ENCODE measurements around the gene TRERF1. TPM values are rescaled to one million over a fixed set of nuclear protein-coding genes. Genes with fewer than 3 reads are reported as not detected.

TRERF1 gene
- total RNA-seq, 1 donor from 2014 or later = 6.2 TPM

DNA sequence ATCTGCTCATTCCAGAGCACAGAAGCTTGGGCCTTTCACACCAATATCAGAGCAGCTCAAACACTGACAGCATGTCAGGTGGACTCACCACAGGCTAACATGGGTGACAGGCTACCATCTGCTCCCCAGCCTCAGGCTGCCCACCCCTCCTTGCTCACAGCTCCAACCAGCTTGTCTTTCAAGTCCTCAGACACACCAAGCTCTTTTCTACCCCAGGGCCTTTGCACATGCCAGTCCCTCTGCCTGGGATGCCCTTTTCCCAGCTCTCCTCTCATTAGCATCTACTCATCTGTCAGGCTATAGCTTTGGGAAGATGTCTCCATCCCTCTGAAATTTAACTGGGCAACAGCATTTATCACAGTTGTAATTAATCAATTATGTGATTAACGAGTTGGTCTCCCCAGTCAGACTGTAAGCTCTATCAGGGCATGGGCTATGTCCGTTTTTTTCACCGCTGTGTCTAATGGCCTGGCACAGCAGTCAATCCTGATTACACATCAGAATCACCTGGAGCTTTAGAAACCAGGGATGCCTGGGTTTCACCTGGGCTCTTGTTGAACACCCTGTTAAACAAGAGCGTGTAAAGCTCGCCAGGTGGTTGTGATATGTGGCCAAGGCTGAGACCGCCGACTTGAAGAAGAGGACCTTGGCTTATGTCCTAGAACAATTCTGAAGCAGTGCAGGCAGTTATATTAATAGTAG is 145.1 kb downstream of the TRERF1 start:
- DNase-seq = no peak

DNA sequence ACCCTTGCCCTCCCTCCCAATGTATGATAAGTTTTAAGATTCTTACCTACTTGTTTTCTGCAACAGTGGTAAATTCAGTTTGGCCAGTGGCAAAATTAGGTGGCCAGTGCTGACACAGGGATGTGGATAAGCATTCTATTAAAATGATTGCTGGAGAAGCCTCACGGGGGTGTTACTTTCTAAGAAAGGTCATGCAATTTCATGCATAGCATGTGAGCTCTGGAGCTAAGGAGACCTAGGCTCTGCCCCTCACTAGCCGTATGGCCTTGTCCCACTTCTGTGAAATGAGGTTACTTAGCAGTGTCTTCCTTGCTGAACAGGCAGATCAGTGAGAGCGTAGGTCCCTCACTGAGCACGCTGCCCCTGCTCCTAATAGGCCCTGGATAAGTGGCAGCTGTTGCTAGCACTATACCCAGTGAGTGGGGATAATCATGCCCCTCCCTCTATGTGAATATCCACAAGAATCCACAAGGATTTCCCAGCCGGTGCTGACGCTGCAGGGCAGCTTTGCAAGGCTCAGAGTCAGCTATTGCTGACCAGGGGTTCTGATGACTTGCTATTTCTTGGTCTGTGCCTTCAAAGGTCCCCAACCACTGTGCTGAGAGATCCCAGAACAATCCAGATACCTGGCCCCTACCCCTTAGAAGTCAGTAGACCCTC is 147.5 kb downstream of the TRERF1 start:
- no peak for DNase-seq

DNA sequence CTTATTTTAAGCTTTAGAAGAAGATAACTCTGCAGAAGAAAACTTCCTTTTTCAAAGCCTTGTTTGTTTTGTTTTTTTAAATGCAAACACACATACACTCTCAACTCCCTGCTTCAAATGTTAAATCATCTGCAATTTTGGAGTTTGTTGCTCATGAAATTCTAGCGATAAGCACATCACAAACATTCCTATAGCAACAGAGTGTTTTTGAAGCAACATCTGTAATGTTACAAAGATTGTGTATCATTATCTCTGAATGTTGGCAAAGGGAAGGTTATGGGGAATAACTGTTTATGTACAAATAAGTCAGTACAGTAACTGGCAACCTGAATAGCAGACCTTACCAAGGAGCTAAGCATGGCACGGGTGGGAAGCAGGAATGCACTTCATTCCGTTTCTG is 149.3 kb downstream of the TRERF1 start:
- DNase-seq = peak; percentile 54

DNA sequence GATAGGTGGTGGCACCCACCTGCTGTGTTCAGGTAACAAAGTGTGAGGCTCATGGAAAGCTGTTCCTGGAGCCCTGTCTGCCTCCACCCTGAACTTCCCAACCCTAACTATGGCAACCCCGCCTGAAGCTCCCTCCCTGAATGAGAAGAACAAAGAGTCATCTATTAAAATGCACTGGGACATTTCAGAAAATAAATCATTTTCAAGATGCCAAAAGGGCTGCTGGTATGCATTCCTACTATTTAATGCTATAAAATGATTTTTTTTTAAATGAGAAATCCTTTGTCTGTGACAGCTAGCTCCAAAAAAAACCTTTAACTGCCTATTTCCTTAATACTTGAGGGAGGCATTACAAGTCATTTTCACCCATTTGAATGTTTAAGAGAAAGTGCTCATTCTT is 149.7 kb downstream of the TRERF1 start:
- no peak for DNase-seq

DNA sequence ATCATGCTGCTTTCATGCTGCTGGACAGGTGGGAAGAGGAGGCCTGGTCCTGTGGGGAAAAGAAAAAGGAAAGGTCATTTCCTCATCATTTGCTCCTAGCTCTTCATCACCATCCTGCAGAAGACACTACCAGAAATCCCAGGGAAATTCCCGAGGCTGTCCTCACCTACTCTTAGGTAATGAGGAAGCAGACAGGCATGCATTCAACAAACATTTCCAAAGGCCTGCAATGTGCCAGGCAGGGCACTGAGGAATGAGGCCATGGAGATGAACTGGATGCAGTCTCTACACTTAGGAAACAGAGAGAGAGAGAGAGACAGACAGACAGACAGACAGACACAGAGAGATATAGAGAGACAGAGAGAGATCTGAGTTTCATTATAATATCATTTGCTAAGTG is 151.0 kb downstream of the TRERF1 start:
- DNase-seq = no peak

DNA sequence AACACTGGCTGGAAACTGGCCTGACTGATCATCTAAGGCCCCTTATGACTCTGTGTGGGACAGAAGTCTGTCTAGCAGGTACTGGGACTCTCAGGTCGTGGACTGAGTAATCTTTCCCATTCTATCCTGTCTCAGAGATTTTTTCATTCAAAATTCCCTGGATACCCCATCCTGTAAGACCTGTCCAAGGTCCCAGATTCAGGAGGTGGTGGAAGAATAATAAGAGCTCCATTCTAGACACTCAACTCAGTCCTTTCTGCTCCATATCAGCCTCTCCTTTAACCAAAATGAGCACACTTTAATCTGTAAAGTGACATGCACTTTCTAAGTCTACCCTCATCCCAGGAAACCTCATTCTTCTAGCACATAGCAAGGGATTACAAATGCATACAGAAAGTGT is 151.5 kb downstream of the TRERF1 start:
- DNase-seq = no peak

DNA sequence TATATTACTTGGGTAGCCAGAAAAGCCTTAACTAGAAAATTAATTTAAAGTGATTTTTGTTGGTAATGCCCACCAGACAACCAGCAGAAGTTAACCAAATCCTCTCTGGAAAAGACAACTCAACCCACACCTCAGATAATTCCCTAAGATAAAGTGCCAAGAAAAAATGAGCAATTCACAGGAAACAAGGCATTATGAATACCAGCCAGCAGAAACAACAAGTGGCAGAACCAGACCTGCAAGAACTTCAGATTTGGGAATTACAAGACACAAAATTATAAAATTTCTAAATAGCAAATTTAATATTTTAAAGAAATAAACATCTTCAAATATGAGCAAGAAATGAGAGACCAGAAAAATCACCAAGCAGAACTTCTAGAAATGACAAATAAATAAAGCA is 154.1 kb downstream of the TRERF1 start:
- no peak for DNase-seq

DNA sequence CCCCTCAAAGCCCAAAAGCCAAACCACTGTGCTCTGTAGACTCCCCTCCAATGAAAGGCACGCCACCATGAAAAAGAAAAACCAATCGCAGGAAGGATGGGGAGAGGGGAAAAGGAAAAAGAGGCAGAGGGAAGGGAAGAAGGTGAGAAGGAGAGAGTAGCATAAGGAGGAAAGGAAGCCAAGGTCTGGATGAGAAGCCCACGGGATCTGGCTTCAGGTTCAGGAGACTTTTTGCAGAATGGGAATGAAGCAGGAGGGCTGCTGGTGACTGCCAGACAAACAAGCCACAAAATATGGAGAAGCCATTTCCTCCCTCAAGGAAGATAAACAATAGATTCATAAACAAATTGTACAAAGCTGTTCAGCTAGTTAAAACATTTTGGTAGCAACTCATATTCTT is 155.1 kb downstream of the TRERF1 start:
- DNase-seq = no peak

DNA sequence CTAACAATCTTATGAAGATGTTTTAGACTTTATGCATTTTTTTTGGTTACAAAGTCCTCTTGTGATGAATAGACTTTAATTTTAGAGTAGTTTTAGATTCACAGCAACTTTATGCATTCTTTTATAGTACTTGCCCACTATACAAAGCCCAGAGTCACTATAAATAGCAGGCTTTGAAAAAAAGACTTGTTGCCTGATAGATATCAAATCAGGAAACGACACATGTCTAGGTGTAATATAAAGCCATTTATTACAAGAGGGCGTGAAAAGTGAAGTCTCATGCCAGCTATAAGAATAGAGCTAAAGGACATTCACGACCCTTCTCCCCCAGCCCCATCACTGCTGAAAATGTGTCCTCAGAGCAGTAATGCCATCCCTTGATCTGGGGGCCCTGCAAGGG is 156.0 kb downstream of the TRERF1 start:
- DNase-seq = no peak

DNA sequence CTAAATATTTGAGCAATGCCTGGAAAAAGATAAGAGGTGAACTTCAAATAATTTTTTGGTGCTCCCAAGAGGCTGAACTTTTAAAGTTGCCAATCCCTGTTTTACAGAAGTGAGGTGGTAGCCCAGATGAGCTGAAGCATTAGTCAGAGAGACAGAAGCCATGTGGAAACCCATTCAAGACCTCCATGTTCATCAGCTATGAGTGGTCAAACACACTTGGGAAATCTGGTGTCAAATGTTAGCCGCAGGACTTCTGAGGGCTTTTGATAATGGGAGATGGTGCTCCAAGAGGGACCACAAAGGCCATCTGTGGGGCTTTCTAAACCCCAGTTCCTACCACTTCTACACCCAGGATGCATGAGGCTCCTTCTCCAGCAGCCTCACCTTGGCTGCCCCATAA is 156.5 kb downstream of the TRERF1 start:
- DNase-seq = no peak

DNA sequence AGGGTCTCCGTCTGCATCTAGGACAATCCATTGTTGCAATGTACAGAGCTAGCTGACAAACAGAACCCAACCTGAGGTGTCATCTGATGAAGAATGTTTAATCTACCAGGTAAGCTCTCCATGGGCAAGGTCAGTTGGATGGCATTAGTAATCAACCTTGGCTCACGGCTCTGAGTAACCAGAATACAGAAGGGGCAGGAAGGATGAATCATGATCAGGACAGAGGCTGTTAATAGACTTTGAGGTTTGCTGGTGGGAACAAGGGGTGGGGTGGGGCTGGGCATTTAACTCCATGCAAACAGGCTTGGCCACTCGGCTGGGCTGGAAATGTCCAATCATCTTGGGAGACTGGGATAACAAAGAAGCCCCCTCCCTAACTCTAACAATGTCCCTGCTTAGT is 157.0 kb downstream of the TRERF1 start:
- no peak for DNase-seq

DNA sequence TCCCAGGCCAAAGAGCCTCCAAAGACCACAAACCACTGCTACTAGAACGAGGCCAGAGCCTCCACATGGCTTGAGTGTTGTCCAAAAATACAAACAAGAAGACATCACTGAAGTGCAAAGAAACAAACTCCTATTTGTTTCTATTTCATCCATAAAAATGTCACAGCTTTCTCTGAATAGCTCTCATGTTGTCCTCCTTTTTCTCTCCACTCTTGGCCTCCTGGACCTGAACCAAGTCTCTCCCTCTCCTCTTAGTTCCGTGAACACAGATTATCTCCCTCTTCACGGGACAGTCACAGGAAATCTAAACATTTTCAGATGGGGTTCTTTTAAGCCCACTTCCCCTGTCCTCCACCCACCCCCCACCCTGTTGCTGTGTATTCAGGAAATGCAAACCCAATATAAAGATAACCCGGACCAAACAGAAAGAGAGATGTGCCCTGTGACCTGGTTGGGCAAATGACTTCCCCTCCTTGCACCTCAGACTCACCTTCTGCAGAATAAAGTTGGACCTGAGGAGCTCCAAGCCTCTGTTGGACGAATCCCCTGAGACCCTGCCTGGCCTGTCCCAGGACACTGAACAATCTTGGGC is 158.2 kb downstream of the TRERF1 start:
- no peak for DNase-seq

DNA sequence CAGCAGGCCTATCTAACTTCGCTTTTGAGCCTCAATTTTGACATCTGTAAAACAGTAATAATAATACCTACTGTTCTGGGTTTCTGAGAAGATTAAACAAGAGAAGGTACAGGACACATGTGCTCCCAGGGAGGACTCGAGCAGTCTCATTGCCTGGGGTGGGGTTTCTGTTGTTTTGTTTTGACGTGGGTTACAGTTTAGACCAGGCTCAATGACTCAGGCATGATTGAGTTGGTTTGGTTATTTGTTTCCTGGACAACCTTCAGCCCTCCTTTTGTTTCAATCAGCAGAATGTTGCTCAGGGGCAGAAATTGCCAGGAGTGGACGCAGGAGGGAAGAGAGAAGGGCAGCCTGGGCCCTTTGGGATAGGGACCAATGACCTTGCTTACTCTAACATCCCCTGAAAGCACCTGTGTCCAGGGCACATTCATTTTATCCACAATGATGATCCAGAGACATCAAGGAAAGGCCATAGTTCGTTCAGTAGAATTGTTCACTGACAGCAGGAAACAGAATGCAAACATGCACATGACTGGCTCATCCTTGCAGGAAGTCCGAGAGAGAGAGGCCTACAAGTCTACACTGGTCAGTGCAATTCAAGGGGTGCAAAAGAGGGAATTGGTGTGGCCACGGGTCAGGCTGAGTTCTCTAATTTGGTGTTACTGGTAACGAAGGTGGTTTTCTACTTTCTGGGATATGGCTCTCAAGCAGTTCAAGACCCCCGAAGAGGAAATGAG is 159.6 kb downstream of the TRERF1 start:
- no peak for DNase-seq

DNA sequence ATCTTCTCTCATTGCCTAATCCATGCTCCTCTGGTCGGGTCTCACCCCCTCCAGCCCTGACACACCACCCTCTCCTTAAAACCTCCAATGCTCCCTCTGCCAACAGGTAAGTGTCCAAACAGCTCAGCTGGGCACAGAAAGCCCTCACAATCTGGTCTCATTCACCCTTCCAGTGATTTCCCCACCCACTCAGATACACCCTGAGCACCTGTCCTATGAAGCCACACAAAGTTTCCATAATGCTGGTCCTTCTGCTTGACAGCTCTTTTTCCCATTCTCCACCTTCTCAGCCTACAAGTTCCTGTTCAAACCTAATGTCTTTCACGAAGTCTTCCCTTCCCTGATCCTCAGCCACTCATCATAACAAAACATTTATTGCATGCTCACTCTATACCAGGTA is 164.0 kb downstream of the TRERF1 start:
- no peak for DNase-seq

DNA sequence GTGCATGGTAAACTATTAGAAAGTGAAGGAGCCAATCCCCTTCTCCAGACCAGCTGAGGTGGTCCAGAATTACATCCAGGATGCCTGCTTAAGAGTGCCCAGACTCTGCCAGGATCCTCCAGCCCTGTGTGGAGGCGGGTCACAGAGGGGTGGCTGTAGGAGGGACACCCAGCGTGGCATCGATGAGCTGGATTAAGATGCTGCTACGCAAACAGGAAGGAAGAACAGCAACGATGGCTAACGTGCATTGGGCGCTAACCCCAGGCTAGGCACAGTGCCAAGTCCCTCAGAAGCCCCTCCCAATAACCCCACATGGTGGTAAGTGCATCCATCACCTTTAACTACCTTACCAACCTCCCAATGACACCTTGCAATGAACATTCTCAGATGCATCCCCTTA is 170.2 kb downstream of the TRERF1 start:
- DNase-seq = no peak

DNA sequence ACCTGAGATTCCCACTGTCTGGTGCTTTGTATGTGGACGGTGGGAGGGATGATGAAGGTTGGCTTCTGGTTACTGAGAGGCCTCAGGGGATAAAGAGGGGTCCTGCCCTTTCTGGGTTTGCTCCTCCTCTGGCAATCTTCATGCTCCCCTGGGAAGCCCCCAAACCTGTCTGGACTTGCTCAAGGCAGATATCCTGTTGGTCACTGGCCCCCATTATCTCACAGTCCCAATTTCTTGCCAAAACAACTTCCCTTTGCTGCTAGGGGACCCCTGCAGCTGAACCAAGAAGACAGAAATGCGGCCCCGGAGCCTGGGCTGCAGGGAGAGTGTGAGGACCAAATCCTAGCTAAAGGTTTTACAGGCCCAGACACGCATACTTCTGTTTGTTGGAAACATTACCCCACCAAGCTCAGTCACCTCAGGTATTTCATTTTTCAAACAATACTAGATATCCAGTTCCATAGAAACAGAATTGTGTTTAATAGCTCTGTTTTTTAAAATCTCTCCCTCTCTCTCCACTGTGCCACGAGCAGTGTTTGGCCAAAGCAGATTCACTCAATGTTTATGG is 170.7 kb downstream of the TRERF1 start:
- DNase-seq = no peak

DNA sequence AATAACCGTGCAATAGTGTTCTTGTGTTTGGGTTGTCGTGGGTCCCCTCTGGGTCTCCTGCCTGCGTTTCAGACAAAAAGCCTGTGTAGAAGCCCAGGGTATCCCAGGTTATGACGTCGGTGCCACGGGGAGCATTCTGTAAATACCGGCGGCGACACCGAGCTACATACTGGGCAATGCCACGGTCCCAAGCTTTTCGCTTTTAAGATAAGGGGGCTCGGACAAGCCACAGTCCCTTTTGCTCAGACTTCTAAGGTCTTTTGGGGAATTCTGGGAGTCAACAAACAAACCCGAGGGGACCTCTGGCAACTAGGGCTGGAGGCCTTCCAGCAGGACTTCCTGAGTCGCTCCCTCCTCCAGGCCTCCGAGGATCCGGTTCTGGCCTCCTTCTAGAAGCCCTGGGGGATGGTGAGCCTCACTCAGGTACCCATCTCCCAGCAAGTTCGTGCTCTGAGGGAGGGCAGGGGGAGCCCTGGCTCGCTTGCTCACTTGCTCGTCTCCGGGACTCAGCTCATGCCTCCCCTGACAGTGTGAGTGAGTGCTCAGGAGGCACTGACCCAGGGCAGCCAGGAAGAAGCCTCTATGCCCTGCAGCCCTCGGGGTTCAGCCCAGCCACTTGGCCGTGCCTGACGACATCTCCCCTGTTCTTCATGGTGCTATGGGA is 171.6 kb downstream of the TRERF1 start:
- DNase-seq = no peak

DNA sequence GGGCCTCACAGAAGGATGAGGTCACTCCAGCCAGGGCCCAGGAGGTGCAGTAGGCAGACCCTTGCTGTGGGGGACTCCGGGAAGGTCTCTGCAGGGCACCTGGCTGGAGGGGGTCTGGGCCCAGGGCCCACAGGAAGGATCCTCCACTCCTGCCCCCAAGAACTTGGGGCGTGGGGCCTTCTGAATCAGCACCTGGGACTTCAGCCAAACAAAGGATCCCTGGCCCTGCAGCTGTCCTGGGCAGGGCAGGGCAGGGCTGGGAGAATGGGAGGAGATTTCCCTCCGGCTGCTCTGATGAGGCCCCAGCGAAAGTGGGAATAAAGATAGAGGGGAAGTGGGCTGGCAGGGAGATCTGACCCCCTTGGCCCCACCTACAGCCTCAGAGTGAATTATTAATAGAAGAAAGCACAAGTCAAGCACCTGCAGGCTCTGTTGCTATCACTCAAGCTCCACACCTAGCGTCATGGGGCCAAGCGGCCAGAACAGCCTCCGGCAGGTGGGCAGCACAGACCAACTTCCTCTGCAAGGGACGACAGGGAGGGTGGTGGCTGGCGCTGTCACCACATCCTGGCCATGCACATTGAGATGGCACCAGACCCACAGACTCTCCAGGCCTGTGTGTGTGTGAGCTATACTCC is 172.5 kb downstream of the TRERF1 start:
- DNase-seq = no peak

DNA sequence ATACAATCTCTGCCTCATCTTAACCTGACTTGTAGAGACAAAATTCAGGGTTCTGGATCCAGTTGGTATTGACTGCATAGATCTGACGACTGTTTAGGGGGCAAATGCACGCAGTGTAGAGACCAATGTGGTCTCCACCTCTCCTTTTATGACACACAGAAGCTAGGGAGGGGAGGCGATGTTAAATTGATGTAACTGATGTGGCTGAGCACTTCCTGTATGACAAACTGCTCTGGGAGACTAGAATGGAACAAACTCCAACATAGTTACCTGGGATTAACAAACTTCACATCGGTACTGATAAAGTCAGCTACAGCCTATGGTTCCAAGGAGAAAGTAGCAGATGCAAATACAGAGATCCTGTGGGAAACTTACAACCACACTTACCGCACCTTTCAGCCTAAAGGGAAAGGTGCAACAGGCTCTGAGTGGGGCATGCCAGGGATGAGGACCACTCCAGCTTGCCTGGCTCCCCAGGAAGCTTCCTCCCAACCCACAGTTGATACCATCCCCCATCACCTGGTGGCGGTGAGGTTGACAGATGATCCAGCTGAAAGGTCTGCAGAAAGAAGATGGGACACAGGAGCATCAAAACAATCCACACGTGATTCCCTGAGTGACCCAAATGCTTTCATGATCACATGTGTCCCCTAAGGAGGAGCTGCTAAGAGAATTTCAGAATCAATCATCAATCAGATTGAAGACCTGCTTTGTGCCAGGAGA is 173.4 kb downstream of the TRERF1 start:
- DNase-seq = no peak

DNA sequence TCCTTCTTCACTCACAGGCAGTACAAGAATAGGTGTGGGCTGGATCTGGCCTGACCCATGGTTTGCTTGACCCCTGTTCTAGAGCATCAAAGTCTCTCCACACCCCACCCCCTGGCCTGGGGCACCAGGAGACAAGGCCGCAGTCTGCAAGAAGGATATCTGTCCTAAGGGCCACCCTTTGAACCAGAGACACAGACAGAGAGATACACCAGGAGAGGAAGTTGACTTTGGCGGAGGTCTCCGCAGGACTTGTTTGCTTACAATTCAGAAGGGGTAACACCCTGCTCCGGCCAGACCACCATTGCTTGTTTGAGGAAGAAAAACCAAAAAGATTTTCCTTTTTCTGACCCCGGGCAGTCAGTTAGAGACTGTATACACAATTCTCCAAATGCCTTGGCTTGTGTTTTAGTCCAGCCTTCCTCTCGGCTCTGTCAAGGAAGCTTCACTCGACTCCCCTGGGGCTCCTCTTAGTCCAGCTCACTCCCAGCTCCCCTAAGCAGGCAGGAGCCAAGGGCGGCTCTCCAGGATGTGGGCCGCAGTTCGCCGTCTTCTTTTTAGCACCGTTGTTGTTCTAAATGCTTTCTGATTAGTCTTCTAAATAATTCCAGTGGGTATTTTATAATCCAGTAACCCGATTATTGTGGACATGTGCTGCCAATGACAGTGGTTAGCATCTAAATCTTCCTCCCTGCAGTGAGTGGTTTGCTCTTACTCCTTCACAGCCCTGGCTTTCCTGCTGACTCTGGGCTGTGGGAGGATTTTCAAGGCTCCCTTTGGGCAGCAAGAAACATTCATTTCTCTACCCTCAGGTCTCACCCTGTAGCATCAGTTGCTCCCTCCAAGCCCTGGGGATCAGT is 175.5 kb downstream of the TRERF1 start:
- DNase-seq = peak; percentile 64

Measured in skin of body (tissue), 2 donors.